ENCODE results near the gene OSBPL2.

OSBPL2 gene

DNA sequence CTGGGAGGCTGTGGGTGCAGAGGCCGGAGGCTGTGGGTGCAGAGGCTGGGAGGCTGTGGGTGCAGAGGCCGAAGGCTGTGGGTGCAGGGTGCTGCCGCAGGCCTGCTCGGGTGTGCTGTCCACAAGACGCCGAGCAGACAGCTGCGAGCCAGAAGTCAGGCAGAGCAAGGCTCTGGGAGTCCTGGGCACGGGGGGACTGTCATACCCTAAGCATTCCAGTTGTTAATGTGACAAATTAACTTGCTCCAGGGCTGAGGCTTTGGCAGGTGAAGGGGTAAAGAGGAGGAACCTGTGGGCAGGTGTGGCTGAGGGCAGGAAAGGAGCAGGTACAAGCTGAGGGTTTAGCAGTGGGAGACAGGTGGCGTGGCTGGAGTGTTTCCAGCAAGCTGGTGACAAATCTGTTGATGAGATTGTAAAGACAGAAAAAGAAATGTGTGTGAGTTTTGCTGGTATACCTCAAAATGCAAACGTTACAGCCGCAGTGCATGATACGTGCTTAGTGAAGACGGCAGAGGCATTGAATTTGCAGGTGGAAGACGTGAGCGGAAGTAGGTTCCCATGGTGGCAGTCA, 50.3 kb downstream of the OSBPL2 start:
- DNase-seq = no peak
- no peak overlapping the region for H3K27ac ChIP-seq
- peaks cover 32% of the 10 kb centered on the region for H3K36me3 ChIP-seq
- no peaks in the 10 kb centered on the region for H3K9me3 ChIP-seq (ENCODE audit: severe bottlenecking)
- H3K27me3 ChIP-seq (ENCODE audit: insufficient read depth, low read depth, severe bottlenecking) = no peaks in the 10 kb centered on the region
- no peak overlapping the region for H3K4me3 ChIP-seq (ENCODE audit: low read depth, low read length)
- TF ChIP-seq, protein P1, sequence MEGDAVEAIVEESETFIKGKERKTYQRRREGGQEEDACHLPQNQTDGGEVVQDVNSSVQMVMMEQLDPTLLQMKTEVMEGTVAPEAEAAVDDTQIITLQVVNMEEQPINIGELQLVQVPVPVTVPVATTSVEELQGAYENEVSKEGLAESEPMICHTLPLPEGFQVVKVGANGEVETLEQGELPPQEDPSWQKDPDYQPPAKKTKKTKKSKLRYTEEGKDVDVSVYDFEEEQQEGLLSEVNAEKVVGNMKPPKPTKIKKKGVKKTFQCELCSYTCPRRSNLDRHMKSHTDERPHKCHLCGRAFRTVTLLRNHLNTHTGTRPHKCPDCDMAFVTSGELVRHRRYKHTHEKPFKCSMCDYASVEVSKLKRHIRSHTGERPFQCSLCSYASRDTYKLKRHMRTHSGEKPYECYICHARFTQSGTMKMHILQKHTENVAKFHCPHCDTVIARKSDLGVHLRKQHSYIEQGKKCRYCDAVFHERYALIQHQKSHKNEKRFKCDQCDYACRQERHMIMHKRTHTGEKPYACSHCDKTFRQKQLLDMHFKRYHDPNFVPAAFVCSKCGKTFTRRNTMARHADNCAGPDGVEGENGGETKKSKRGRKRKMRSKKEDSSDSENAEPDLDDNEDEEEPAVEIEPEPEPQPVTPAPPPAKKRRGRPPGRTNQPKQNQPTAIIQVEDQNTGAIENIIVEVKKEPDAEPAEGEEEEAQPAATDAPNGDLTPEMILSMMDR (IDR thresholded peaks at IDR 0.05; ENCODE audit: low read depth, low read length) = no peak

DNA sequence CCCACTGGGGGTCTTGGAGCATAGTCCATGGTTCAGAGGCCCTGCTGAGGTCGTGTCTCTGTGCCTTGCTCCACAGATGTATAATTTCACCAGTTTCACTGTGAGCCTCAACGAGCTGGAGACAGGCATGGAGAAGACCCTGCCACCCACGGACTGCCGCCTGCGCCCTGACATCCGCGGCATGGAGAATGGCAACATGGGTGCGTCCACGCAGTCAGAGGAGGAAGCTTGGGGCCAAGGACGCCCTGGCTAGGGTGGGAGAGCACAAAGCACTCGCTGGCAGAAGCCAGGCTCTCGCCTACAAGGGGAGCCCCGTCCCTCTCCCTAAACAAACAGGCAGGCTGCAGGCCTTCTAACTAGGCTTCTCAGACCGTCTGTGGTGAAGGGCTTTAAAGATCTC, 50.8 kb downstream of the OSBPL2 start:
- Histone ChIP-seq H3K27me3 (ENCODE audit: insufficient read depth, low read depth, severe bottlenecking) (no peaks in the 10 kb centered on the region), H3K36me3 (peaks cover 30% of the 10 kb centered on the region), H3K27ac (no peak overlapping the region), H3K4me3 (ENCODE audit: low read depth, low read length) (no peak overlapping the region), H3K9me3 (ENCODE audit: severe bottlenecking) (no peaks in the 10 kb centered on the region)
- DNase-seq = no peak
- TF ChIP-seq, protein P1 (IDR thresholded peaks at IDR 0.05; ENCODE audit: low read depth, low read length) = no peak

DNA sequence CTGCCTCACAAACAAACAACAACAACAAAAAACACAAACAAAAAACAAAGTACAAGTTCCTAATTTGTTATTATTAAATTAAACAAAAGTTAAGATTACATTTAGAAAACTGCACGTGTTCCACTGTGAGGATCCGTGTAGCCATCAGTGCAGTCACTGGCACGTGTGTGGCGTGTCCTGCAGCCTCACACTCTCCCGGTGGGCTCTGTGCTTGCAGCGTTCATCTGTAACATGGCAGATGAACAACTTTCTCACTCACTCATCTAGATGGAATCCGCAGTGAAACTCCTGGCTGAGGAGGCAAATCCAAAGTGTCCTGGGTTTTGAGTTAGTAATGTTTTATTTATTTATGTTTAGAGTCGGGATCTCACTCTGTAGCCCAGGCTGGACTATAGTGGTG, 51.6 kb downstream of the OSBPL2 start:
- TF ChIP-seq, protein P1 (IDR thresholded peaks at IDR 0.05; ENCODE audit: low read depth, low read length) = no peak
- no peaks in the 10 kb centered on the region for H3K9me3 ChIP-seq (ENCODE audit: severe bottlenecking)
- no peak overlapping the region for H3K4me3 ChIP-seq (ENCODE audit: low read depth, low read length)
- DNase-seq = no peak
- H3K27ac ChIP-seq = no peak overlapping the region
- H3K36me3 ChIP-seq = peaks cover 30% of the 10 kb centered on the region
- H3K27me3 ChIP-seq (ENCODE audit: insufficient read depth, low read depth, severe bottlenecking) = no peaks in the 10 kb centered on the region

DNA sequence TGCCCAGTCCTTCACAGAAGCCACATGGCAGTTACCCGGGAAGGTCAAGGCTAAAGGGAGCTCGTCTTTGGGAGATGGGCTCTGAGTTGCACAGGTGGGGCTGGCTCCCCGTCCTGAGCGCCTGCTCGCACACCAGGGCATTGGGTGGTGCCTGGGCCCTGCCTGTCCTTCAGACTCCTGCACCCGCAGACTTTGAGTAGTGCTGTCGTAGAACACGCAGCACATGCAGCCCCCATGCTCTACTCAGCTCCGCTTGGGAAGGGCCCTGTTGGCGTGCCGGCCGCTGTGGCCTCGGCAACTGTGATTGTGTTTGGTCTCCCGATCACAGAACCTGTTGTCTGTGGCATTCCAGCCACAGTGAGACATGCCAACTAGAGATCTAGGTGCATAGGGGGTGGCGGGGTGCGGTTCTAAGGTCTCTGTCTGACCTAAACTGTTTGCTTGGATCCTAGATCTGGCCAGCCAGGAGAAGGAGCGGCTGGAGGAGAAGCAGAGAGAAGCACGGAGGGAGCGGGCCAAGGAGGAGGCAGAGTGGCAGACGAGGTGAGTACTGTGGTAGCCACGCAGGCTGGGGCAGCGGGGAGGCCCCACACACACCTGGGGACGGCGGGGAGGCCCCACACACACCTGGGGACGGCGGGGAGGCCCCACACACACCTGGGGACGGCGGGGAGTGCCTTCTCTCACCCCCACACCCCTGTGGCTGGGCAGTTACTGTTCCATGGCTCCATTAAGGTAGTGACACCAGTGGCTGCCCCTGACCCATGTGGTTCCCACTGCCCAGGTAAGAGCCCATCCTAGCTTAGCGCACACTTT, 53.1 kb downstream of the OSBPL2 start:
- Histone ChIP-seq H3K27ac (no peak overlapping the region), H3K36me3 (peaks cover 31% of the 10 kb centered on the region), H3K27me3 (ENCODE audit: insufficient read depth, low read depth, severe bottlenecking) (no peaks in the 10 kb centered on the region), H3K4me3 (ENCODE audit: low read depth, low read length) (no peak overlapping the region), H3K9me3 (ENCODE audit: severe bottlenecking) (no peaks in the 10 kb centered on the region)
- DNase-seq = no peak
- TF ChIP-seq, protein P1 (IDR thresholded peaks at IDR 0.05; ENCODE audit: low read depth, low read length) = no peak

DNA sequence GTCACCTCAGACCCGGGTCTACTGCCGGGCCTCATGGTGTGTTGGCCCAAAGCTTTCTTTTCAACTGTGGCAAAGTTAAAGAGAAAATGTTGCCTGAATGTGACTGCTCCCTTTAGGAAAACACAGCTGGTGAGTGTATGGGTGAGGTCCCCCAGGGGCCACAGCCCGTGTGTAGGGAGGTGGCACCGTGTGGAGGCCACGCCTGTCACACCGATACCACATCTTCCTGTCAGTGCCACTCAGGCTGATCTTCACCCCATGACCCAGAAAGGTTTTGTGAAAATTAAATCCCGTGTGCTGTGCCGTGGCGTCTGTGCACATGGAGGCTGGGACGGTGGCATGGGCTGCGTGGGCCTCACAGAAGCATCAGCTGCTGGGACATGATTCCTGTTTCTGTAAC, 53.8 kb downstream of the OSBPL2 start:
- peaks cover 31% of the 10 kb centered on the region for H3K36me3 ChIP-seq
- no peak for DNase-seq
- H3K27me3 ChIP-seq (ENCODE audit: insufficient read depth, low read depth, severe bottlenecking) = no peaks in the 10 kb centered on the region
- no peaks in the 10 kb centered on the region for H3K9me3 ChIP-seq (ENCODE audit: severe bottlenecking)
- H3K4me3 ChIP-seq (ENCODE audit: low read depth, low read length) = no peak overlapping the region
- TF ChIP-seq, protein P1 (IDR thresholded peaks at IDR 0.05; ENCODE audit: low read depth, low read length) = no peak
- H3K27ac ChIP-seq = no peak overlapping the region

All from WERI-Rb-1 (cell line).